Activated naive CD8-positive, alpha-beta T cell treated with anti-CD3 and anti-CD28 coated beads, Interleukin-2, amount 50 U/mL, for 16 hours (primary cell): ENCODE data around the gene CCL24.
"Not testable (repeated sequence)": the region's sequence is repeated elsewhere in the genome, so short reads cannot be mapped to it uniquely, and the experiment has no call there.

Experiments
- DNase-seq: peaks from one replicate; pipeline ENCODE4 v3.0.0-alpha.2; 2020; ENCODE audit warnings: low read depth, low spot score

The CCL24 gene

GRCh38 chr7:75819711-75820110 is 6.1 kb upstream of the CCL24 start:
- no peak for DNase-seq

GRCh38 chr7:75818472-75818871 is 4.9 kb upstream of the CCL24 start:
- no peak for DNase-seq

DNA sequence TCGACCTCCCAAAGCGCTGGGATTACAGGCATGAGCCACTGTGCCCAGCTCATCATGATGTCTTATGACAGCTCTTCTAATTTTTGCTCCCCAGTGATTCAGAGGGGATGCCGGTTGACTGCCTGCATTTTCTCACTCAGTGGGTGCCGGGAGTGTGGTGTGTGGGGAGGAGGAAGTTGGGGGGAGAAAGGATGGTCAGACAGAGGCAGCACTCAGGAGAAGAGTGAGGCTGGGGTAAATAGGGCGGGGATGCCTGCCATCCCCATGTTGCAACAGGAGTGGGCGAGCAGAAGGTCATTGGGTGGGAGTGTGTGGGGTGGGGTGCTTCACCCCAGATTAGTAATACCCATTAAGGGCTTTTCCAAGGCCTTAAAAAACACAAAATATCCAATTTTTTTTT is 3.5 kb upstream of the CCL24 start:
- no peak for DNase-seq

DNA sequence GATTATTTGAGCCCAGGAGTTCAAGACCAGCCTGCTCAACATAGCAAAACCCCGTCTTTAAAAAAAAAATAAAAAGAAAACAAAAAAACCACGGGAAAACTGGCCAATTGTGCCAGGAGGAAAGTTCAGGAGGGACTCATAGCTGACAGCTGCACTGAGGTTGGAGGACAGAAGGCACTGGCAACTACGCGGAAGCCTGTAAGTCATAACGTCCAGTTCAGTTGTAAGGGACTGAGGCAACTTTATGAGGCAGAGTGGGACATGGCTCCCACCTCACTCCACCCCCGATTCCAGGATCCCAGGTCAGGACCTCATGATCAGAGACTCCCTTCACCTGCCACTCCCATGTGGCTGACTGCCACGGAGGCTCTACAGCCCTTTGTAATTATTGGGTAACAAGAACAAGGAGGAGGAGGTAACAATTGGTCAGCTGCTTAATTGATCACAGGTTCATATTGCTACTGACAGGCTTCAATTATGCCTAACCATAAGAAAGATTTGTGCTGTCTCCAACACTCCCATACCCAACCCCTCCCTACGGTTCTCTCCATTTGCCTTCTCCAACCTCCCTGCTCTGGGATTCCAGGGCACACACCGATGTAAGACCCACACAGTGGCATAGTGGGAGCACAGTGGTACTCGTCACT is 1.9 kb upstream of the CCL24 start:
- no peak for DNase-seq

GRCh38 chr7:75814407-75814947 is 871 bp upstream of the CCL24 start:
- no peak for DNase-seq

GRCh38 chr7:75813084-75813483 is 522 bp downstream of the CCL24 start:
- DNase-seq: no peak

- DNase-seq: no peak
Observed at GRCh38 chr7:75811894-75812678, 1.5 kb downstream of the CCL24 start.

DNA sequence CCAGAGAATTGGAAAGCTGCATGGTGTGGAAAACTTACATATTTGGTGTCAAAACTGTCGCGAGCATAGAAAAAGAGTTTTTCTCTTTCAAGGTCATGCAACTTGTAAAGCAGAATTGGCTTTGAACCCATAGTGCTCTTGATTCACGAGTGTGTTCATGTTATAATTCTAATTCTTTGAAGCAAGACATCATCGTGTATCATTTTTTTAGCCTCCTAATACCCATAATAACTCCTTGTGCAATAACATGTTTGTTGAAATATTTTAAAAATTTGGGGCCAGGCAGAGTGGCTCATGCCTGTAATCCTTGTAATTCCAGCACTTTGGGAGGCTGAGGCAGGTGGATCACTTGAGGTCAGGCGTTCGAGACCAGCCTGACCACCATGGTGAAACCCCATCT is 4.2 kb downstream of the CCL24 start:
- no peak for DNase-seq

GRCh38 chr7:75808106-75808505 is 5.5 kb downstream of the CCL24 start:
- DNase-seq: no peak

GRCh38 chr7:75807452-75807851 is 6.2 kb downstream of the CCL24 start:
- no peak for DNase-seq

DNA sequence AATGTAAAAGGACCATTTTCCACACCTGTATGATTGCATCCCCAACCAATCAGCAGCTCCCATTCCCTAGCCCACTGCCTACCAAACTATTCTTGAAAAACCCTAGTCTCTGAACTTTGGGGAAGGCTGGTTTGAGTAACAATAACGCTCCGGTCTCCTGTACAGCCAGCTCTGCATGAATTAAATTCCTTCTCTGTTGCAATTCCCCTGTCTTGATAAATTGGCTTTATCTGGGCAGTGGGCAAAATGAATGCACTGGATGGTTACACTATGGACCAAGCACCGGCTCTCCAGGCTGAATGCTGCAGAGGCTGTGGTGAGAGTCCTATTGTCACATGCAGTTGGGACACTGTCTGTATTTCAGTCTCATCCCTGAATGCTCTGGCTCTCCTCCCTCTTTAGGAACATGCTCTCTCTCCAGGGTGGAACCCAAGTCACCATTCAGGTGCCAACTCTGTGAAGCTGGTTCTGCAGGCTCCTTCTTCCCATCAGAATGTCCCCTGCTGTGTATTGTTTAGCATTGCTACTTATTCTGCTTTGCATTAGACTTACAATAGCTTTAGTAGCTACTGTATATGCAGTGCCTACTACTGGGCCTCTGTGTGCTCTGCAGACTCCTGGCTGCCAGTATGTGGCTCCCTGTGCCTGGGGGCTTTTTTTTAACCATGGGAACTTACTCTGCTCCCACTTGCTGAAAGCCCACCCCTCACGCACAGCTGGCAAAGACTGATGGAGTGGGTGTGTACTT is 6.9 kb downstream of the CCL24 start:
- DNase-seq: no peak

DNA sequence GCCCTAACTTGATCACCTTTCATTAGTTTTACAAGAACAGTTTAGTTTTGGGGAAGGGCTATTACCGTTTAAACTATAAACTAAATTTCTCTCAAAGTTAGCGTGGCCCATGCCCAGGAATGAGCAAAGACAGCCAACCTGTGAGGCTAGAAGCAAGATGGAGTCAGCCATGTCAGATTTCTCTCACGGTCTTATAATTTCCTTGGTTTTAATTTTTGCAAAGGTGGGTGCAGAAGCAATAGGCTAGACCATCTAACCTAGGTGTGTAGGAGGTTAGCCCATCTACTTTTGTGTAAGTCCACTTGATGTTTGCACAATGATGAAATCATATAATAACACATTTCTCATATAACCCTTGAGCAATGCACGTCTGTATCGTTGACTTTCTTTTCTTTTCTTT is 8.9 kb downstream of the CCL24 start:
- DNase-seq: no peak

DNA sequence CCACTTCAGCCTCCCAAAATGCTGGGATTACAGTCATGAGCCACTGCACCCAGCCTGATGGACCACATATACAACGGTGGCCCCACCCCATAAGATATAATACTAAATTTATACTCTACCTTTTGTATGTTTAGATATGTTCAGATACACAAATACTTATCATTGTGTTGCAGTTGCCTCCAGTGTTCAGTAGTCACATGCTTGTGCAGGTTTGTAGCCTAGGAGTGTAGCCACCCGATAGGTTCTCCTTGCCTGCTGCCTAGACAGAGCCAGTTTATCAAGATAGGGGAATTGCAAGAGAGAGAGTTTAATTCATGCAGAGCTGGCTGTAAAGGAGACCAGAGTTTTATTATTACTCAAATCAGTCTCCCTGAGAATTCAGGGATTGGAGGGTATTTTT is 9.6 kb downstream of the CCL24 start:
- DNase-seq: no peak

DNA sequence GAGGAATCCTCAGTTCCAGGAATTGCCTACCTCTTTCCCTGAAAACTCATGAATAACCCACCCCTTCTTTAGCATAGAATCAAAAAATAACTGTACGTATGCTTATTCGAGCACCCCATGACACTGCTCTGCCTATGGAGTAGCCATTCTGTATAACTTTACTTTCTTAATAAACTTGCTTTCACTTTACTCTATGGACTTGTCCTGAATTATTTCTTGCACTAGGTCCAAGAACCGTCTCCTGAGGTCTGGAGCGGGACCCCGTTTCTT is 11.1 kb downstream of the CCL24 start:
- no peak for DNase-seq

GRCh38 chr7:75798770-75799169 is 14.8 kb downstream of the CCL24 start:
- DNase-seq: no peak

- DNase-seq: no peak
Observed at GRCh38 chr7:75796420-75796819, 17.2 kb downstream of the CCL24 start.

DNA sequence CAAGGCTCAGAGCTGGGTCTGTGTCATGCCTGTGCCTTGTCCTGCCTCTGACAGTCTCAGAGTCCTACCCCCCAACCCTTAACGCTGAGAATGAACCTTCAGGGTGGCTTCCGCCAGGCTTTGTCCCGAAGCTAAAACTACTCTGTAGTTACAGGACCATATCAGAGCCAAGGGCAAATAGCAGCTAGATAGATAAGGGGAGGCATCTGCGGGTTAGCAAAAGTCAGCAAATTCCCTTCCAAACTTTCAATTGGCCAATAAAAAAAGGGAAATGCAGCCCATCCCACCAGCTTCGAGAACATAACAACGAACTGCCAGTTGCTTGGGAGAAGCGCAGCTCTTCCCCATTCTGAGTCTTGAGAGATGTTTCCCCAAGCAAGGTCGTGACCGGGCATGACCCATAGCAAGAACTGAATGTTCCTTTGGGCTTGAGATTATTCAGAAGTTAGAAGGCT is 17.7 kb downstream of the CCL24 start:
- DNase-seq: no peak

- no peak for DNase-seq
Observed at GRCh38 chr7:75793676-75794075, 19.9 kb downstream of the CCL24 start.

DNA sequence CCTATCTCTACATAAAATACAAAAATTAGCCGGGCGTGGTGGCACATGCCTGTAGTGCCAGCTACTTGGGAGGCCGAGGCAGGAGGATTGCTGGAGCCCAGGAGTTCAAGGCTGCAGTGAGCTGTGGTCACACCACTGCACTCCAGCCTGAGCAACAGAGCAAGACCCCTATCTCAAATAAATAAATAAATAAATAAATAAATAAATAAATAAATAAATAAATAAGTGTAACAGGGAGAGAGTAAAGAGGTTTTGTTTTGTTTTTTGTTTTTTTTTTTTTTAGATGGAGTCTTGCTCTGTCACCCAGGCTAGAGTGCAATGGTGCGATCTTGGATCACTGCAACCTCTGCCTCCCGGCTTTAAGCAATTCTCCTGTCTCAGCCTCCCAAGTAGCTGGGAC is 21.0 kb downstream of the CCL24 start:
- DNase-seq: not testable (repeated sequence)

DNA sequence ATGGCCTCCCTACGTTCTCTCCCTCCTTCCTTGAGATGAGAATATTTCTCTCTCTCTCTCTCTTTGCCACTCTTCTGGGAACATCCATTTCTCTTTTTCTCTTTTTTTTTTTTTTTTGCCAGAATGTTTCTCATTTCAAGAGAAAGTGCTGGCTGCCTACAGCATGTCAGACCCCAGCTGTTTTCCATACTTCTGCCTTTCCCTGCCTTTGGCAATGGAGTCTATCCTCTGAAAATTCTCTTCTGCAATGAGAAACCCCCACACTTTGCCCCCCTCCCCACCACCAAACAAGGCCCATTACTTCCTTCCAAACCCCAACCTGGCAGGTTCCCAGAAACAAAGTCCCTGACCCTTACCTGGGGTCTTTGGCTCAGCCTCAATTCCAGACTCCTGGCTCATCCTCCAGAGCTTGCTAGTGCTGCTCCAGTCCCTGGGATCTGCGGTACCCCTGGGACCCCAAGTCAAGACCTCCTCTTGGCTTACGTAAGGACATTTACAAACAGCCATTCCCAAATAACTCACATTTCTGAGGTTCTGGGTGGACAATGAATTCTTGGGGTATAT is 24.2 kb downstream of the CCL24 start:
- no peak for DNase-seq

GRCh38 chr7:75788154-75788847 is 25.3 kb downstream of the CCL24 start:
- DNase-seq: not testable (repeated sequence)

GRCh38 chr7:75783058-75783457 is 30.5 kb downstream of the CCL24 start:
- not testable (repeated sequence) for DNase-seq
